NCI-H1105 treated with DMSO at 0.1 percent for 48 hours (cell line): ENCODE data around the gene CD93.

Experiments
- DNase-seq: peaks from one replicate; lab custom pipeline; 2025; lab: John Stamatoyannopoulos, UW

The CD93 gene, protein sequence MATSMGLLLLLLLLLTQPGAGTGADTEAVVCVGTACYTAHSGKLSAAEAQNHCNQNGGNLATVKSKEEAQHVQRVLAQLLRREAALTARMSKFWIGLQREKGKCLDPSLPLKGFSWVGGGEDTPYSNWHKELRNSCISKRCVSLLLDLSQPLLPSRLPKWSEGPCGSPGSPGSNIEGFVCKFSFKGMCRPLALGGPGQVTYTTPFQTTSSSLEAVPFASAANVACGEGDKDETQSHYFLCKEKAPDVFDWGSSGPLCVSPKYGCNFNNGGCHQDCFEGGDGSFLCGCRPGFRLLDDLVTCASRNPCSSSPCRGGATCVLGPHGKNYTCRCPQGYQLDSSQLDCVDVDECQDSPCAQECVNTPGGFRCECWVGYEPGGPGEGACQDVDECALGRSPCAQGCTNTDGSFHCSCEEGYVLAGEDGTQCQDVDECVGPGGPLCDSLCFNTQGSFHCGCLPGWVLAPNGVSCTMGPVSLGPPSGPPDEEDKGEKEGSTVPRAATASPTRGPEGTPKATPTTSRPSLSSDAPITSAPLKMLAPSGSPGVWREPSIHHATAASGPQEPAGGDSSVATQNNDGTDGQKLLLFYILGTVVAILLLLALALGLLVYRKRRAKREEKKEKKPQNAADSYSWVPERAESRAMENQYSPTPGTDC

DNA sequence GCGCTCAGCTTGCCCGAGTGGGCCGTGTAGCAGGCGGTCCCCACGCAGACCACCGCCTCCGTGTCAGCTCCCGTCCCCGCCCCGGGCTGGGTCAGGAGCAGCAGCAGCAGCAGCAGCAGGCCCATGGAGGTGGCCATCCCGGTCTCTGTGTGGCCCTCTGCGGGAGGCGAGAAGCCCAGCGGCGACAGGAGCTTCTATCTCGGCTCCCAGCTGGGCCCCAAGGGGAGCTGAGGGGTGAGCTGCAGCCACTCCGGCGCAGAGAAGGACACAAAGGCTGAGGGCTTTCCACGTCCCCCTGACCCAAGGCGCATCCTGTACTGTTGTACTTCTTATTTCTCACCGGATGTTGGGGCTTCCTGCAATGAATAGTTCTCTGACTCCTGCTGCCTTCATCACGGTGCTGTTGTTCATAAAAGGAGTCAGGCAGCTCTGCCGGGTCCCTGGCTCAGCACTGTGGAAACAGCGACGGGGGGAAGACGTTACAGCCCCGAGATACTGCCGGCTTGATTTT lies at the start of gene CD93:
Gene CD93 (minus strand): TSS at position 269 of the 511 bp plus-strand sequence. CDS start 132 bp downstream, at position 137.
- DNase-seq: no peak

DNA sequence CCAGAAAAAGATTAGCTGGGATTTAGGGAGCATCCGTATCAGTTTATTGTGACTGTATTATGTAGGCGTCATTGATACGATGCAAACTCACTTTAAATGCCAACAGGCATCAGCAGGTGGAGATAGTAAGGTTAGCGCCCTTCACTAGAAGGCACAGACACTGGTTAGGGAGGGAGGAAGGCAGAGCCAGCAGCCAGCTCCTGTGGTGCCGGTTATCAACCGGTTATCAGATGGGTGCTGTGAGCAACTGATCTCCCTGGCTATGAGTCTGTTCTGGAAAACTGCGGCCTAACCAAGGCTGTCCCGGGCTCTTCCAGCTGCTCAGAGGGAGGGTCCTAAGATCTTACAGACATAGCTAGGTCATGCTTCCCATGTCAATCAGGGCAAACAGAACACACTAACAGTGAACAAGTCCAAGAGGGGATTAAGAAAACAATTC lies 47.5 kb upstream of the CD93 start:
- no peak for DNase-seq

DNA sequence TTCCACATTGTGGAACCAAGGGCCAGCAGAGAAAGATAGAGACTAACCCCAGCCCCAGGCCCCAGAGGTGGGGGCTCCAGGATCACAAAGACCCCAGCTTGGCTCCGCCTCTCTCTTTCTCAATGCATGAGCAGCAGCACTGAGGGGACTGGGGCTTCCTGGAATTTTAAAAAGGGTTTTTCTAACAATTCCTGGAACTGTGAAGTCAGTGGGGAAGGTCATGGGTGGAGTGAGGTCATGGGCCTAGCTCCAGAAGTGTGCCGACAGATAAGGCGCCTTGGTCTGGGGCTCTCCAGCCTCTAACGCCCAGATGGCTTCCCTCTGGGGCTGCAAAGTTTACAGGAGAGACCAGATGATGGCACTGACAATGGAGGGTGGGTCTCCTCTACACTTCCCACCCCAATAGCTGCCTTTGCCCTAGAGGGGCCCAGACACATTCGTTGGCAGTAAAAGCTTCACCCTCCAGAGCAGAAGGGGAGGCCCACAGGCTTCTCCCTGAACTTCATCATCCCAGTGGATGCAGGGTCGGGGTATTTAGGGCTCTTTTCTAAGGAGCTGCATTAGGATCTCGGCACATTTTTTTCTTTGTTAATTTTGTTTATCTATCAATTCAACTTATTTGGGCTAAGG lies 46.9 kb upstream of the CD93 start:
- no peak for DNase-seq

DNA sequence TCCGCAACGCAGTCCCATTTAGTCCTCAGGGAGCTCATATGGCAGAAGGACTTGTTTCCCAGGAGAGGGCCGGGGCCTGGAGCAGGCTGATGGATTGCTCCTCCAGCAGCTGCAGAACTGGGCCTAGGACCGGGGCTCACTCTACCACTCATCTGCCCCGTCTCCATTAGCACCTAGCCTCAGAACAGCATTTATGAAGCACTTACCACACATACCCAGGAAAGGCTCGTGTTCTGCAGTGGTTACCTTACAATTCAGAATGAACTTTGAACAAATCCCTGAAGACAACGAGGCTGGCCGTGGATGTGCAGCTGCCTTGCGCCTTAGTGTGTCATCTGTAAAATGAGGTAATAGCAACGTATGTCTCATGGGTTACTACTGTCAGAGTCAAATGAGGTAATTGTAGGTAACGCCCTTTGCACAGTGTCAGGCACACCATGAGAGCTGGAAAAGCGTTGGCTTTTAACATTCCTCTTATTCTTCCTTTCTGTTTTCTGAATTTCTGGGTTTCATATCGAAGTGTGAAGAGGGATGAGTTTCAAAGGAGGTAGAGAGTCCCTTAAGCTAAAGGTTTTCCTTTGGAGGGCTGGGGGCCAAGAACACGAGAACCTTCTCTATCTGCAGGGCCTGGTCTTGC lies 46.3 kb upstream of the CD93 start:
- DNase-seq: no peak

DNA sequence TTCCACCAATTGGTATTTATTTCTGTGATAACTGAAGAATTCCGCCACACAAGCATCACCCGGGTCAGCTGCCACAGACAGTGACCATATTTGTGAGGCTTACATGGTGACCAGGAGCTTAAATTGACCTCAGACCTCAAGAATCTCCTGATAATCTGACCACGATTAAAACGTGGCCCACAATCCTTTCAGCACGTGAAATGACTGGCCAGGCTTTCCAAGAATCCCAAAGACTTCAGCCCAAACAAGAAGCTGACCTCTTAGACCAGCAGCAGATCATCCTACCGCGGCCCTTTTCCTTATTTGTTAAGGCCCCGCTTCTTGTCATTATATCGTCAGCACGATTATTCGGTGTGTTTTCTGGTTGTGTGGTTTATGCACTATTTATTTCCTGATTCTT lies 45.6 kb upstream of the CD93 start:
- DNase-seq: no peak

DNA sequence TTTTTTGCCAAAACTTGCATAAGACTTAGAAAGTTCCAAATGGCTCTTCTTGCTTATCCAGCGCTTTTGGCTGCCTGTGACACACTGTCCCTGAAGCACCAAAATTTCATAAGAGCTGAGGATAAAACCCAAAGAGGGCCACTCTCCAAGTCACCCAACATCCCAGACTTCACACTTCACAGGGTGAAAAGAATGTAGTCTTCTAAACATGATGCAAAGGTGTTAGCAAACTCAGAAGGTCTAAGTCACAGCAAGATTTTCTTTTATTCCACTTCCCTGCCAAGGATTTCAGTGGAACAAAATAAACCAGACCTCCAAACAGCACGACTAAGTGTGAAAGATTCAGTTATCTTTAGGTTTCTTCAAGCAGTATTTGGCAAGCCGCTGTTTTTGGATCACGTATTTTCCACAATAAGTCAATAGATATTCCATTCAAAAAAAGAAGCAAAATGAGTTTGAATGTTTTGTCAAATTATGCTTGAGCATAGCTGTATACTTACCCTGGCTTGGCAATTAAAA lies 44.6 kb upstream of the CD93 start:
- no peak for DNase-seq

DNA sequence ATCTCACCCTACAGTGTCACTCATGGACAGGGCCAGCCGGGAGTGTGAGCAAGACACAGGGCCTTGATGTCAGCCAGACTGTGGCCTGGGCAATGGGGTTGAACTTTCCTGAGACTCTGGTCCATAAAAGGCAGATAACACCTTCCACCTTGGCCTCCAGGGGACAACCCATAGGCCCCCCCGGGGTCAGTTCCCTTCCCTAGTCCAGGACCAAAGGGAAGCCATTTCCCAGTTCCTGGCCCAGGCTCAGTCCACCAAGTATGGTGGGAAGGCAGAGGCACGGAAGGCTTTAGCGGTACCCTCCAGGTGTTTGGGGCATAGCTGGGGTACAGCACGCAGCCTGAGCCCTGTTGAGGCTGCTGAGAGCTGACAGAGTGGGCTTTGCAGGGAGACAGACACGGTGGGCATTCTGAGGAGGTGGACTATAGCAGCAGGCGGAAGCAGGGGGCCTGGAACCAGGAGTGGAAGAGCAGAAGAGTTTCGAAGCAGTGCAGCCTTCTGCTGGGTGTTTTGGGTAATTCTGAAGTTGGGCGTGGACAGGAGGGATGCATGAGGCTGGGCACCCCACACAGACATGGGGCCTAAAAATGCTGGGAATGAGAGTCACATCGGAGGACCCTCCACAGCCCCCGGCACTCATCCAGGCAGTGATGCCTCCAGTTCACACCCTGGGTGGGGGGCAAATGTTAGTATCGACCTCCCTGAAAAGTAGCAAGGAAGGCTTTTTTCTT lies 43.9 kb upstream of the CD93 start:
- no peak for DNase-seq

DNA sequence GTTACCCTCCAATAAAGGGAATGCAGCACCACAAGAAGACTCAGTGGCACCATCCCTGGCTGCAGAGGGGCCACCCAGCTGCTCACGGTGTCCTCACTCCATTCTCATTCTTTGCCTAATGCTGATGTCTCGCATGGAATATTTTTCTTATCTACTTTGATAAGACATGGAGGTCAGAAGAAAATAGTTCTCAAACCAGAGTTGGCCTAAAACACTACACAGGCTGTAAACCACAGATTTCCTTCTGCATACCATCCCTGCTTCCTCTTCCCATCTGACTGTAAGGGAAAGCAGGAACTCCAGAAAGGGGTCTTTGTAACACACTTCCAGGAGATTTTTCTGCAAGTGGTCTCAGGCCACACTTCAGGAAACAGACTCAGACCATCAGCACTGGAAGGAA lies 43.1 kb upstream of the CD93 start:
- DNase-seq: no peak

DNA sequence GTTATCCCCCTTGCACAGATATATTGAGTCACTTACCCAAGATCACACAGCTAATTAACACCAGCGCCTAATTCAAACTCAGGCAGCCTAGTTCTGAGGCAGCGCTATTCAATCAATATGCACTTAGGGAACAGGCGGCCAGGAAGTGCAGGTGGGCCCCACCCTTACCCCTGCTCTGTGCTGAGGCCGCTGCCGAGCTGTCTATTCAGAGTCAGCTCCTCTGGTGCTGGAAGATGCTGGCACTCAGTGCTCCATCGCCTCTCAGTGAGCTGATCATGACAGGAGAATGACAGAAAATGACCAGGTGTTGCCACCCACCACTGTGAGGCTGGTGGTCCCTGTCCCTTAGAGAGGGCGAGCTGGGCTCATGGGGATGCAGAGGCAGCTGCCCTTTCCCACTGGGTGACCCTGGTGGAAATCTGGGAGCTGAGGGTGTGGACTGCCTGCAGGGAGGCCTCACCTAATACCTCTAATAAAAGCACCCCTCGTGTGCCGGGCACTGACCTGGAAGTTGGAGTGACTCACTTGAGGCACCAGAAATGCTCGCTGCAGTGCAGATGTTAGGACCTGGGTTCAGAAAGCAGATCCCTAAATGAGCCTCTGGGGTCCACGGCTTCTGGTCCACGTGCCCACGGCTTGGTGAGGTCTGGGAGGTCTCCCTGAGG lies 42.5 kb upstream of the CD93 start:
- DNase-seq: no peak

DNA sequence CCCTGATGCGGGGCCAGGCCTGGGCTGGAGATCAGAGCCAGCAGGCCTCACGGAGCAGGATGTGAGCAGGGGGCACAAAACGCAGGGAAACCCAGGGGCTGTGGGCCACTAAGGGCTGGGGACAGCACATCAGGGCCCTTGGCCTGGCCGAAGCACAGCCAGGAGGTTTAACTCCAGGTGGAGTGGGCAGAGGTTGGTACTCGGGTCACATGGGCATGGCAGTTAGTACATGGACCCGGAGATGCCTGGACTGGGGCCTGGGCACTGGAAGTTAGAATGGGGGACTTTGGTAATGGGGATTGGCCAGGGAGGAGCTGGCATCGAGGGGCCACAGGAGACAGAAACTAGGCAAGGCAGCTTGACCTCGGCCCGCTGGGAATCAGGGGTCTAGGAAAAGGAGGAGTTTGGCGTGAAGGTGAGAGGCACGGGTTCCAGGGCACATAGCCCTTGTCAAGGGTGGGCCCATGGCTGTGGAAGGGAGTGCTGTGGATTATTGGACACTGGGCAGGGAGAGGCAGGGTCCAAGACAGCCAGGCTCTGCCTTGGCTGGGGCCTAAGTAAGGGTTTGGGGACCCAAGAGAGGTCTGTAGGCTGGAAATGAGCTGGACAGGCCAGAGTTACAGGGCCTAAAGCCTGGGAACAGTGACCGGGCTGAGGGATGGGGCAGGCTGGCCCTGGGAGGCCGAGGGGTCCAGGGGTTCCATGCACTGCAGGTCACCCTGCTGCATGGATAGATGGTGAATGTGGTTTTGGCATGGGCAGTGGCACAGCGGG lies 41.6 kb upstream of the CD93 start:
- no peak for DNase-seq

DNA sequence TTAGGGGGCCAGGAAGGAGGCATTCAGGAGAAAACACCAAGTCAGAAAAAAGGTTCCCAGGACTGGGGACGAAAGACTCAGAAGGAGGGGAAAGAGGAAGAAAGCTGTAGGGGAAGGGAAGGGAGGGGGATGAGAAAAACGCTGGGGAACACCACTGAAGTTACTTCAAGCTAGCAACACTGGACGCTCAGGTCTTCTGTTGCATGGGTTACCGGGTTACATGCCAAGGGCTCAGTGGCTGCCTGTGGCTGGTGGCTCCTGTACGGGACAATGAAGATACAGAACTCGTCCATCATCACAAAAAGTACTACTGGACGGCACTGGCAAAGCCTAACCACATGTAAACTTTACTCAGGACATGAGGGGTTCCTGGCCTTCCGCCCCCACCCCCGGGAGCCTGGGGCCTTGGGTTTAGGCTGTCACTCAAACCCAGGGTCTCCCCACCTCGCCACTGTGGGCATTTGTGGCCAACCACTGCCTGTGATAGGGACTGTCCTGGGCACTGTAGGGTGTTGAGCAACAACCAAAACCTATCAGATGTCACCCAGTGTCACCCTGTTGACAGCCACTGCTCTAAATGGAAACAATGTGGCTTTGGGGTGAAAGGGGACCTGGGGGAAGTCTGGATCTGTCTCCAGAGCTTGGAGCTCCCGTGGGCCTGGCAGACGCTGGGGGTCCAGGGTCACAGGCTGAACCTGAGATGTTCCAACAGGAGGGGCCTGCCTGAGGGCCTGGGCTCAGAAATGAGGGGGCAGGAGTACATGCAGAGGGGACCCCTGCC lies 40.3 kb upstream of the CD93 start:
- no peak for DNase-seq

DNA sequence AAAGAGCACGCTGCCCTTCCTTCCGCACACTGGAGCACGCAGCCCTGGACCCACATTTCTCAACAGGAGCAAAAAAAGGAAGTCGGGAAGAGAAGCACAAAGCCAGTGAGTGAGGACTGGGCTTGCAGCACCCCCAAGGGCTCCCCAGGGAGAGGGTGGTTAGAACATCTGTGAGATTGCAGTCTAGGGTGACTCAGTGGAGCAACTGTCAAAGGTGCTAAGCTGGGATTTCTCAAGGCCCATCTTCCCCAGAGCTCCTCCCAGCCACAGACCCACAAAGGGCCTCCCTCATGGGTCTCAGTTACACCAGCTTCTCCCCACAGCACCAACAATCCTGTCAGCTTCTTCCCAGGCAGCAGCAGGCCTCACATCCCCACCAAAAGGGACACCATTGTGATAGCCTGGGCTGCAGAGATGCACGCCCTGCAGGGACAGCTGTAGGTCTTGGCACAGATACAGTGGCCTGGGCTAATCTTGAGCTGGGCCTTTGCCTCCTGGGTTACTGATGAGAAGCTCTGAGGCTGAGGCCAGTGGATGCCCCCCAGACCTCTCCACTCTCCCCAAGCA lies 39.6 kb upstream of the CD93 start:
- DNase-seq: no peak

DNA sequence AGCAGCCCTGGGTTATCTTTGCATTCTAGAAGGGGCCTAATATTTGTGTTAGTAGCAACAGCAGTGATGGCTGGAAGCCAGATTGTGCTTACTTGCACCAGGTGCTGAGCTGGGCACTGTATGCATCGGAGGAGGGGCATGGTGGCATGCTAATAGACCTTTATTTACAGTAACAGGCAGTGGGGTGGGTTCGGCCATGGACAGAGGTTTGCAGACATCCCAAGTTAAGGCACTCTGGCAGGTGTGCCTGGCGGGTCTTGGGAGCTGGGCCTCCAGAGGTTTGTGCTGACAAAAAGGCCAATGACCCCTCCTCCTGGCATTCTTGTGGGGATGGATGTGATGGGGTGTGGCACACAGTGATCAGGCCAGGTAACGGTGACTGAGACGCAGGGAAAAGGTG lies 39.0 kb upstream of the CD93 start:
- DNase-seq: peak; percentile 78

DNA sequence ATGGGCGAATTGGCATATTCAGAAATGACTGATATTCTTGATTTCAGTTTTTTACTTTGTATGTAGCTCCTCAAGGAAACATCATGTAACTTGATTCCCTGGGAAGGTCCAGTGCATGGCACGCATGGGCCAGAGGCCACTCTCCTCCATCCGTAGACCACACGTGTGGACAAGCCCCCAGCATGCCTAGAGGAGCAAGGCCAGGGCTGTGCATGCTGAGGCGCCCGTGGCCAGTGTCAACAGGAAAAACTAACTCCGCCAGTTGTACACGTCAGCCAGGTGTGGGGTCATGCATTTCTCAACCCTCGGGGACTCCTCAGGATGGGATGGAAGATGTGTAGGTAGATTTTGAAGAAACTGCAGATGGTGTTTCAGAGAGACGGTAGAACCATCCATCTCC lies 37.8 kb upstream of the CD93 start:
- DNase-seq: no peak

DNA sequence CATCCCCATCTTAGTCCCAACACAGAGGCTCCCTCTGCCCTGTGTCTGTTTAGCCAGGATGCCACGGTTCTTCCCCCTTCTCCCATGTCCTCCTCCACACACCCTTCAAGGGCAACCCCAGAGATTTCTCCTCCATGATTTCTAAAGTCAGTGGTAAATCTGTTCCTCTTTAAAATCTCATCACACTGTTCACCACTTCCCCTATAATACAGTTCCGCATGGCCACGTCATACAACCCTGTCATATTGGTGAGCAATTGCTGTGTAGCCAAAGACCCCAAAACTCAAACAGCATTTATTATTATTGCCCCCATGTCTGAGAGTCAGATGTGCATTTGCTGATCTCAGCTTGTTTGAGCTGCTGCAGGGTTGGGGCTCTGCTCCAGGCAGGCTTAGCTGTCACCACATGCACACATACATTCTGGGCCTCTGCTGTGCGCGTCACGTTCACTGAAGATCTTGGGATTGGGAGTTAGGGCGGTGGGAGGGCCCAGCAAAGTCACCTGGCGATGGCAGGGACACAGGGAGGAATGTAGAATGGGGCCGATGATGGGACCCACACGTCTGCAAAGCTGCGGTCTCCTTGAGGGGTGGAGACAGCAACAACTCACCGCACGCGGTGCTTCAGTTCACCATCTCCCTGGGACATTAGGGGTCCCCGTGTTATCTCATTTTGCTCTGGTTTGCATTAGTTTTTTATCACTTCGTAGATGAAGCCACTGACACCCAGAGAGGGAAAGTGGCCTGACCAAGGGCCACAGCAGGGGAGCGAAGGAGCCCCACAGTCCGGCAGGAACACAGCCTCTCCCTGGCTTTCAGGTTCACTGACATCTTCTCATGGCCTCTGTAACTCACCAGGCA lies 36.9 kb upstream of the CD93 start:
- no peak for DNase-seq

DNA sequence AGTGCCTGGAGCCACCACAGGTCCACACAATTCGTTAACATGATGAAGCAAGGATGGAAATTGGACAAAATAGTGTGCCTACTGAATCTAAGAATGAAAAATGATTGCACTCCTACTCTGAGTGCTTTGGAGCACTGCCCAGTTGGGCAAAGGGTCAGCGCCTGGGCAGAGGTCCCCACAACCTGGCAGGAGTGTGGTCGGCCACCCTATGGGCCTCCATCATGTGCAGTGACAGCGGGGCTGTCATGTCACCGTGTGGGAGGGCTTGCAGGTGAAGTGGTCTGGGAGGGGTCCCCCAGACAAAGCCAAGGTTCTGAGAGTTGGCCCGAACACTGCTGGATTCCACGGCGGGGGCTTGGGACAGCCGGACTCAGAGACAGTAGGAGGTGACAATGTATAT lies 36.2 kb upstream of the CD93 start:
- DNase-seq: no peak

DNA sequence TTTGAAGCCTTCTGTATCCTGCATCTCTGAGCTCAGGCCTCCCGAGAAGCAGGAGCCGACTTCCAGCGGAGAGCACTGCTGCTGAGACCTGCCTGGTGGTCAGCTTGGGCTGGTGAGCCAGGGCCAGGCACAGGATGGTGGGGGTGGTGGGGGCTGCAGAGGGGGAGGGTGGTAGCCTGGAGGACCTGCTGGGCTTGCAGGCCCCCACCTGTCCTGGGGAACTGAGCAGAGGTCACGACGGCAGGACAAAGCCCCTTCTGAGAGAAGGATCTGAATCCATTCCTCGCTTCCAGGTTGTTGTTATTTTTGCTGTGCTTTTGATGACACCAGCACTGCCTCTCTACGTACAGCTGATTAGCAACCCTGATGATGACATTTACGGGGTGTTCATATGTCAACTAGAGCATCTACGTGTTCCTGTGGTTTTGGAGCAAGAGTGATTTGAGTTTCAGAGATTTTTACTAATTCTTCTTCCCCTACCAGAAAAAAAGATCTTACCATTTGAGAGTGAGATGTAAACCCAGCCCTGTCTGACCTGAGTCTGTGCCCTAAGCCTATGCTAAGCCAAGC lies 35.7 kb upstream of the CD93 start:
- DNase-seq: no peak
